ENCODE data around the gene DNAJC8.

The DNAJC8 gene

GRCh38 chr1:28235755-28236655, 3.2 kb upstream of the DNAJC8 start, which contains the start of gene ATP5IF1:
Gene ATP5IF1, plus strand, starts transcription at chr1:28236124. Its CDS starts 60 bp downstream, at chr1:28236184.
- TF ChIP-seq FOXP2 (optimal IDR thresholded peaks at IDR 0.05; ENCODE audit: borderline replicate concordance, extremely low read depth, extremely low read length, insufficient read depth) (peak; percentile 55), SIN3A (IDR thresholded peaks at IDR 0.05; ENCODE audit: borderline replicate concordance, insufficient read depth, low read length) (peak; percentile 37; the same call in 1 of the 2 replicates), POLR2AphosphoS5 (IDR thresholded peaks at IDR 0.05; ENCODE audit: low read depth, low read length) (peak; percentile 98), TAF1 (IDR thresholded peaks at IDR 0.05; ENCODE audit: borderline replicate concordance, insufficient read depth, low read length) (peak; percentile 96), REST (IDR thresholded peaks at IDR 0.05; ENCODE audit: insufficient read depth in 1 of 2, low read depth in 2 of 2, low read length in 2 of 2) (no peak)

- no peak for TF ChIP-seq FOXP2 (optimal IDR thresholded peaks at IDR 0.05; ENCODE audit: borderline replicate concordance, extremely low read depth, extremely low read length, insufficient read depth)
- no peak for TF ChIP-seq POLR2AphosphoS5 (IDR thresholded peaks at IDR 0.05; ENCODE audit: low read depth, low read length)
- no peak for TF ChIP-seq TAF1 (IDR thresholded peaks at IDR 0.05; ENCODE audit: borderline replicate concordance, insufficient read depth, low read length)
- TF ChIP-seq REST (IDR thresholded peaks at IDR 0.05; ENCODE audit: insufficient read depth in 1 of 2, low read depth in 2 of 2, low read length in 2 of 2) = no peak
Observed at GRCh38 chr1:28233264-28233606, 406 bp upstream of the DNAJC8 start.

- no peak for TF ChIP-seq TAF1 (IDR thresholded peaks at IDR 0.05; ENCODE audit: borderline replicate concordance, insufficient read depth, low read length)
- no peak for TF ChIP-seq FOXP2 (optimal IDR thresholded peaks at IDR 0.05; ENCODE audit: borderline replicate concordance, extremely low read depth, extremely low read length, insufficient read depth)
- TF ChIP-seq REST (IDR thresholded peaks at IDR 0.05; ENCODE audit: insufficient read depth in 1 of 2, low read depth in 2 of 2, low read length in 2 of 2) = no peak
- no peak for TF ChIP-seq POLR2AphosphoS5 (IDR thresholded peaks at IDR 0.05; ENCODE audit: low read depth, low read length)
- TF ChIP-seq SIN3A (IDR thresholded peaks at IDR 0.05; ENCODE audit: borderline replicate concordance, insufficient read depth, low read length) = no peak
Observed at GRCh38 chr1:28229996-28230395, 2.8 kb downstream of the DNAJC8 start.

GRCh38 chr1:28229089-28229488, 3.7 kb downstream of the DNAJC8 start:
- TF ChIP-seq FOXP2 (optimal IDR thresholded peaks at IDR 0.05; ENCODE audit: borderline replicate concordance, extremely low read depth, extremely low read length, insufficient read depth) = no peak
- no peak for TF ChIP-seq REST (IDR thresholded peaks at IDR 0.05; ENCODE audit: insufficient read depth in 1 of 2, low read depth in 2 of 2, low read length in 2 of 2)
- no peak for TF ChIP-seq SIN3A (IDR thresholded peaks at IDR 0.05; ENCODE audit: borderline replicate concordance, insufficient read depth, low read length)
- TF ChIP-seq POLR2AphosphoS5 (IDR thresholded peaks at IDR 0.05; ENCODE audit: low read depth, low read length) = no peak
- TF ChIP-seq TAF1 (IDR thresholded peaks at IDR 0.05; ENCODE audit: borderline replicate concordance, insufficient read depth, low read length) = no peak

Measured in PFSK-1 (cell line).